Measurements from ENCODE around the gene FOXF2.

Gene FOXF2

DNA sequence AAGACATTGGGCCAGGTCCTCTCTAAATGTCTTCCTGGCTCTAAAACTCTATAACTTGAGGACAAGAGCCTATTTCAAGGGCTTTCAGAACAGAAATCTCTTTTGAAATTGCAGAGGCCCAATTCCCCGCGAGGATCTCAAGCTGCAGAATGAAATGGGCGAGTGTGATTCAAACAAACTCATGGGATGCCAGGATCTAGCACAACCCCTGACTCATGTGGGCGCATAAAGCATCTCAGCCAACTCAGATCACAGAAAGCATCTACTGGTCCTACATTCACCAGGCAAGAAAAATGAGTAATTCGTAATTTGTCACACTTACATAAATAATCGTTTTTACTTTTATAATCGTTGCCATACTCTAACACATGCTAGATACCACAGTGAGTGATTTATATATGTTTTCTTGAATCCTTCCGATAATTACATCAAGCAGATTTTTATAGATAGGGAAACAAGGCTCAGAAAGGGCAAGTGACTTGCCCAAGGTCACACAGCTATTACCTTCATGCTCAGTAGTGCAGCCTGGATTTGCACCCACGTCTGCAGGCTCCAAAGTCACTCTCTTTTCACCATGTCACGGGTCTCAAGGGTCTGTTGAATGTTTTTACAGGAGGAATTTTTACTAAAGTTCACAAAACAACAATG is 26.2 kb downstream of the FOXF2 start:
- no peak for DNase-seq

DNA sequence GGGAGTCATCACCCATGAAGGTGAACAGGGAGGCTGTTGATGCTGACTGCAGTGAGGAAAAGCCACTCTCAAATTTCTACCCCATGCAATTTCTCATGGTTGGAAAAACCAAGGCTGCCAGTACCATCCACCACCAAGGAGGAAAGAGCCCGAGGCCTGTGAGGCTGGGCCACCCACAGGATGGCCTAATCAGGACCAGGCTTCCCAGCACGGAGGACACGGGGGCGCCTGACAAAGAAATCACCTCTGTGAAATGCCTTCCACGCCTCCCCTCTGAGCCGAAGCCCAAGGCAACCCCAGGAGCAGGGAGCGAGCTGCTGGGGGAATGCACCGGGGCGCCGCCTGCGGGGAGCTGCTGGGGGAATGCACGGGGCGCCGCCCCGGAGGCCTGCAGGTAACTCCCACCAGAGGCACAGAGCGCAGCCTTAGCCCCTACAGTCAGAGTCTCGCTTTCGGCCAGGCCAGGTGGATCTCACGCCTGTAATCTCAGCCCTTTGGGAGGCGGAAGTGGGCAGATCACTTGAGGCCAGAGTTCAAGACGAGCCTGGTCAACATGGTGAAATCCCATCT is 26.9 kb downstream of the FOXF2 start:
- DNase-seq, result no peak

DNA sequence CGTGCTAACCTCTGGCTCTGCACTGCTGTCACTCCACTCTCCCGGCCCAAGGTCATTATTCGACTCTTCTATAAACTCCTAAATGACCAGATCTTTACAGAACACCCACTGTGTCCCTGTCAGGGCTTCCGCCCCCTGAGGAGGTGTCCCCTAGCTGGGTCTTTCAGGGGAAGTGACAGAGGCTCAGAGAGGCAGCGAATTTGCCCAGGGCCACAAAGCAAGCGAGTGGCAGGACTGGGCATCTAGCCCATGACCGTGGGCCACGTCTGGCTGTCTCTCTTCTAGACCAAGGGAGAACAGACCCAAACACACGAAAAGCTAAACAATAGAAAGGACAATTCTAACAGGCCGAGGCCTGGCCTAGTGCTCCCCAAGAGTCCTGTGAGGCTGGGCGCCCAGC is 27.4 kb downstream of the FOXF2 start:
- DNase-seq, result no peak

DNA sequence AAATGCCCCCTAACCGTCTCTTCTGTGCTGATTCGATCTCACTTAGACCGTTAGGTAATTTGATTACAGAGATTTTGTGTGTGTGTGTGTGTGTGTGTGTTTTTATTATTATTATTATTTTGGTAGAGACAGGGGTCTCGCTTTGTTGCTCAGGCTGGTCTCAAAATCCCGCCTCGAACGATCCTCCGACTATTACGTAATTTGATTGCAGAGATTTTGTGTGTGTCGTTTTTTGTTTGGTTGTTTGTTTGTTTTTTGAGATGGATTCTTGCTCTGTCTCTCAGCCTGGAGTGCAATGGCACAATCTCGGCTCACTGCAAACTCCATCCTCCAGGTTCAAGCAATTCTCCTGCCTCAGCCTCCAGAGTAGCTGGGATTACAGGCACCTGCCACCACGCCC is 28.3 kb downstream of the FOXF2 start:
- DNase-seq, result no peak

DNA sequence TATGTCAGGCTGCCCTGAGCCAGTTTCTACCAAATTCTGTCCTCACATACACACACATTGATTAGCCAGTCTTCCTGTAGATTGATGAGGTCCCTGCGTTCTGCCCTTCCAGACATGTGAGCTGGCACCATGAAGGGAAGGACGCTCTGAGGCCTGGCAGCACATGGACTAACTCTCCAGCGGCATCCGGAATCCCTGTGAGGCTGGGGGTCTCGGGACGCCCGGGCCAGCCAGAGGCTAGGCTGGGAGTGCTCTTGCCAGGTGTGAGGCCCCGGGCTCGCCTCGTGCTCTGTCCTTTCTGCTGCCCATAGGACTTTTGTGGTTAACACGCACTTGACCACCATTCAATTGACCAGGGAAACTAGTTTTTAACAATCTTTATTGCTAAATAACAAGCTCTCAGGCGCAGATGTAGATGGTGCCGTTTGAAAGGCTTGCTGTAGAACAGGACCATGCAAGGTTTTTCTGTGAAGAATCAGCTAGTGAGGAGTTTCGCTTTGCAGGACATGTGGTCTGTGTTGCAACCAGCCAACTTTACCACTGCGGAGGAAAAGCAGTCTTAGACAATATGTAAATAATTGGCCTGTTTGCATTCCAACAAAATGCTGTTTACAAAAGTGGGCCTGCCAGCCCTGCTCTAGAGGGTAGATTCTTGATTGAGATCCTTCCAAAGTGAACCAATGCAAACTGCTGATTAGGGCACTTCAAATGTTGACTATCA is 29.3 kb downstream of the FOXF2 start:
- no peak for DNase-seq

DNA sequence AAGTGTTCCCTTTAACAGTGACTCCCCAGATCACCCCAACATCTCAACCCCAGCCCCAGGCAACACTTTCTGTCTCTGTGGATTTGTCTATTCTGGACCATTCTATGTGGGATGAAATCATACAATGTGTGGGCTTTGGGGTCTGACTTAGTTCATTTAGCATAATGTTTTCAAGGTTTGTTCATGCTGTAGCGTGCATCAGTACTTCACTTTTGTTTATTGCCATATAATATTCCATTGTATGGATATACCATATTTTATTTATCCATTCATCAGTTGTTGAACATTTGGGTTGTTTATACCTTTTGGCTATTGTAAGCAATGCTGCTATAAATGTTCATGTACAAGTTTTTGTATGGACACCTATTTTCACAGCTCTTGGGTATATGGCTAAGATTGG is 31.0 kb downstream of the FOXF2 start:
- DNase-seq, result no peak

DNA sequence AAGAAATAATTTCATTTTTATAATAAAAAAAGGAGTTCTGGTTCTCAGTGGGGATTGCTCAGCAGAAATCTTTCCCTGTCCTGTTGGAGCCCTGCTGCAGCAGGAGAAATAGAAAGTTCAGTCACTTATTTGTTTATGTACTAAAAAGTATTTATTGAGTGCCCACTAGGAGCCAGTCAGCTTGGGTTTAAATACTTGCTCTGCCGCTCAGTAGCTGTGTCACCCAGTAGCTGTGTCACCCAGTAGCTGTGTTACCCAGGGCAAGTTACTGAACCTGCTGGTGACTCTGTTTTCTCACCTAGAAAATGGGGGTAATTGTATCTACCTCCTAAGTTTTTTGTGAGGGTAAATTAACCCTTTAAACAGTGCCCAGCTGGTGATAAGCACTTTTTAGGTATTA is 32.9 kb downstream of the FOXF2 start:
- no peak for DNase-seq

DNA sequence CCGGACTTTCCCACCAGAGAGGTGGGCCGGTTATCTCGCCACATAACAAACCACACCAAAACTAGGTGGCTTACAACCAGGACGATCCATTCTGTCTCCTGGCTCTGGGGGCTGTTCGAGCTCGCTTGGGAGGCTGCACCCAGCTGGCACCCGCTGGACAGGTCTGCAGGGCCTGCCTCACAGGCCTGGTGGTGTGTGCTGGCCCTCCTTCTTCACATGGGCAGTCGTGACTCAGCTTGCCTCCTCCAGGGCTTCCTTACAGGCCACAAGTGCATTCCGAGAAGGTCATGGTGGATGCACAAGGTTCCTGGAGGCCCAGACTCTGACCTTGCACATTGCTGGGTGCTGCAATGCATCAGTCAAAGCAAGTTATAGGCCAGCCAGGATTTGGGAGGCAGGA is 34.2 kb downstream of the FOXF2 start:
- DNase-seq, result no peak

DNA sequence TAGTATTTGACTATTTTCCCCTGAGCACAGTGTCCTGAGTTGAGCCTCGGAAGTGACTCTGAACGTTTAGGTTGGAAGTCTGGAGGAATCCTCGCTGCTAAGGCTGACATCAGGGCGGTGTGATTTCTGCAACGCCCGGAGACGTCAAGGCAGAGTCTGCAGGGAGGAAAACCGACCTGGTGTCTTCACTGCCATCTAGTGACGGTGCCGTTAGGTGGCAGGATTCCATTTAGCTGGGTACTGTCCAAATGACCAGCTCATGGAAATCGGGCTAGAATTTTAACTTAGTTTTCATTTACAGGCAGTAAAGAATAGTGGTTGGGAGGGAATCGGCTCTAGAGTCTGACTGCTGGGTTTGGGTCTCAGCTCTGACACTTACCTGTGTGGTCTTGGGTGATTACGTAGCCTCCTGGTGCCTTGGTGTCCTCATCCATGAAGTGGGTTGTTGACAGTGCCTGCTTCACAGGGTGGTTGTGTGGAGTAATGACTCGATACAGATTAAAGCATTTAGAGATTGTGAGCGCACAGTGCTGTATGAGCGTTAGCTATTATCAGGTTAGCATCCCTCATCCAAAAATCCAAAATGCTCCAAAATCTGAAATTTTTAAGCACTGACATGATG is 35.0 kb downstream of the FOXF2 start:
- no peak for DNase-seq

DNA sequence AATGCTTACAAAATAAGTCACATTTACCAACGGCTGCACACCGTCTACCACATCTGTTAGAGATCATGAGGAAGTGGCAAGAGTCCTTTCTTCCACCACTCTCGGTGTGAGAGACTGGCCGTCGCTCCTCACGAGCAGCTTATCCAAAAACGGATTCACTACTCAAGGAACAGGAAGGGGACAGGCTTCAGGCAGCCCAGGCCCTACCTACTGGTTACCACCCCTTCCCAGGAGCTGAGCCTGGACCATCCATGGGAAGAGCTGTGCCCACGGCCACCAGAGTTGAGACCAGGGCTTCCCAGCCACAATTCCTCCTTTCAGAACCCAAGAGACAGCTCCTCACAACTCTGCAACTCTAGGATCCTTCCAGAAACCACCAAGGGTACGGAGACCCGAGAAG is 37.0 kb downstream of the FOXF2 start:
- no peak for DNase-seq

DNA sequence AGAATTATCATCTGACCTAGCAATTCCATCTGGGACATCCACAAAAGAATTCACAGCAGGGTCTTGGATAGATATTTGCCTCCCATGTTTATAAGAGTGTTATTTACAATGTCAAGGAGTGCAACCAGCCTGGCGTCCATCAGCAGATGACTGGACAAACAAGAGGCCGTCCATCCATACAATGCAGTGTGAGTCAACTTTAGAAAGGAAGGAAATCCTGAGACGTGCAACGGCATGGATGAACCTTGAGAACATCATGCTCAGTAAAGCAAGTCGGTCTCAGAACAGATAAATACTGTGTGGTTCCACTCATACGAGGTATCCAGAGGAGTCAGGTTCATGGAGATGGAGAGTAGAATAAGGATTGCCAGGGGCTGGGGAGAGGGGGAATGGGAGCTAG is 46.4 kb downstream of the FOXF2 start:
- DNase-seq, result no peak

DNA sequence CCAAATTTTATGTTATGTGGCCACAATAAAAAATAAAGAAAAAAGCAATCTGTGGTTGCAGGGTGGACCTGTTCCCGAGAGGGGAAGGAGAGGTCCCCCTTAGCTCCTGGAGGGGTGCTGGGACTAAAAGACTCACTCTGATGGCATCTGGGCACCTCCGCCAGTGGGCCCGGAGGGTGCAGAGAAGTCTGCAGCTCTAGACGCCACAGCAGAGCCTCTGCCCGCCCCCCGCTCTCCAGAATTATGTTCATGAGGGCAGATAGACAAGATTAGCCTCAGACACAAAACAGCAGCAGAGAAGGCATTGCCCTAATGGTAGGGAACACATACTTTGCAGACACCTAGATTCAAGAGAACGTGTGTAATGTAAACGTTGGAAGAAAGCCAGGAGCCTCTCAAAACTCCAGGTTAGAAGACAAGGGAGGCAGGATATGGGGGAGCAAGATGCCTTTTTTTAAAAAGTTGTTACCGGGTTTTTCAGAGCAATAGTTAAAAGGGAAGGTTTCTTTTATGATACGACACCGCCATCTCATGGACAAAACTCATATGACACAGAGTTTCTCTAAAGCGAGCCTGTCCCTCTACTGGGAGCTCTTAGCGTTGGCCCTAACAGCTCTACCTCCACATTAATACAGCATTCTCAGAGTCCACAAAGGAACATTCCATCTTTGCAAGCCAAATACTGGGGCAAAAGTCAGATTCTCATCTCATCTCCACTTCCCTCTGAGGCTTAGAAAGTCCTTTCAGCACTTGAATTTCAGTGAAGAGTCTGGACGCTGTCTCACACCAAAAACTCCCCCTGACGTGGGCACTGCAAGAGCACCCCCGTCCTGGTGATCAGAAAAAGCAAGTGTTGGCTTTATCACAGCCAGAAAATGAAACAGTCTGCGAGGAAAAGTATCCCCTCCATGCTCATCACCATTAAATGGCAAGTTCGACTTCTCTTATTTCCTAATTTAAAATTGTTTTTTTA is 47.2 kb downstream of the FOXF2 start:
- no peak for DNase-seq

DNA sequence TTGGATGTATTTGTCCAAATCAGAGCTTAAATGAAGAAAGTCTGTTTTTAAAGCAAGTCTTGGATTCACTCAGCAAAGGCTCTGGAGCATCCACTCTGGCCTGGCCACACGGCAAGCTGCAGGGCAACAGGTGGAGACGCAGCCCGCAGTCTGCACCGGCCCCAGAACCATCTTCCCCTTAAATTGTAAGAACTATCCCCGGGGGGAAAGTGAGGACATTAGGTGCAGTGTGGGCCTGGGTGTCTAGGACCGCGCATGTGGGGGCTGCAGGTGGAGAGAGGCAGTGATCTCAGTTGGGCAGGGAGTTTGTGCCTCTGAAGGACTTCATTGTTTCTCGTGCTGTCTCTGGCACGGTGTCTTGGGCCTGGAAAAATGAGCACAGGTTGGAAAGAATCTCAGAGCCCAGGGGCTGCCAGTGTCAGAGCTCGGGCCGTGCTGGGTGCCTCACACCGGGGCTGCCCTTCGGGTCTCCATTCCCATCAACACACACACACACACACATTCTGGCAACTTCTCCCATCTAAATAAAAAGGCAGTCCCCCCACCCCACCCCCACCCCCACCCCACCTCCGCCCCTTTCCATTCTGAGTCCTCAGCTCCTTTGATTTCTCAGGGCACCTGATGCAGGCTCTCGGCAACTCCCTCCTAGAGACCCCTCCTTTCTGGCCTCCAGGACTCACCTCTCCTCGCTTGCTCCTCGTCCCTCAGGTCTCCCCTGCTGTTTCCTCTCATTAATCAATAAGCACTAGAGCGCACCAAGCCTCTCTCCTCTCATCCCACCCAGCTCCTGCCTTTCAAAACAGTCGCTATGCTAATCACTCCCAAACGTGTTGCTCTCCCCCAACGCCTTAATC is 48.4 kb downstream of the FOXF2 start:
- DNase-seq, result no peak

DNA sequence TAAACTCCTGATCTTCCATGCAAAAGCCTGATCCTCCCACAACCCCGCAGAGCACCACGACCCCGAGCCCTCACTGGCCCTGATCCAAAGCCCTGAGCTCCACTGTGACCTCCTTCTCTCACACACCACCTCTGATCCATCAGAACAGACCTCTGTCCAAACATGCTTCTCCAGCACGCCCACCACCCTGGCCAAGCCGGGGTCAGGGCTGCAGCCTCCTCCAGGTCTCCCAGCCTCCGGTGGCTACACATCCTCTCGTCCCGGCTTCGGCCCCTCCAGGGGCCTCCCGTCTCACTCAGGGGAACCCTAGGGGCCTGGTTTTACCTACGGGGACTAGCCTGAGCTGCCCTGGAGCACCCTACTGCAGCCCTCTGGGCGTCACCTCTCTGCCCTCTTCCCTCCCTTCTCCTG is 49.1 kb downstream of the FOXF2 start:
- no peak for DNase-seq

DNA sequence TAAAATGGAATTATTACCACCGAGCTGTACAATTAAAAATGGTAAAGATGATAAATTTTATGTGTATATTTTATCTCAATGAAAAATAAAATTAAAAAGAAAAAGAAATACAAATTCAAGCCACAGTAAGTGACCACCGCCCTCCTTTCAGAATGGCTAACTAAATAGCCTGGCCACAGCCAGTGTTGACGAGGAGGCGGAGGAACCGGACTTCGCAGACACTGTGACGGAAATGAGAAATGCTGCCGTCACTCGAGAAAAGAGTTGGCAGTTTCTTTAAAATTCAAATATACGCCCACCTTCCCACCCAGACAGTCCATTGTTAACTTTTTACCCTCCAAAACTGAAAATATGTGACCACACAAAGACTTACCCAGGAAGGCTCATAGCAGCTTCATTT is 50.0 kb downstream of the FOXF2 start:
- DNase-seq, result no peak

DNA sequence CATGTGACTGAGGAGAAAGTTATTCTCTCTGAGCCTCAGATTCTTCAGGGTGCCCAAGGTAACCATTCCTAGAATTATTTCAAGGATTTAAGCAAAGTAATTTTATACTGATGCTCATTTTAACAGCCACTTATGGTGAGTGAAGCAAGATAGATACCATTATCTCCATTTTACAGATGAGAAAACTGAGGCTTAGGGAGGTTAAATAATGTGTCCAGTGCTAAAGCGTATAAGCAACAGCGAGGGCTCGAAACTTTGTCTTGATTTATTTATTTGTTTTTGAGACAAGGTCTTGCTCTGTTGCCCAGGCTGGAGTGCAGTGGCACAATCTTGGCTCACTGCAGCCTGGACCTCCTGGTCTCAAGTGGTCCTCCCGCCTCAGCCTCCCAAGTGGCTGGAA is 53.6 kb downstream of the FOXF2 start:
- no peak for DNase-seq

All from NCI-H1092 treated with DMSO at 0.1 percent for 48 hours (cell line).